SK-N-SH (cell line): ENCODE data around the gene MAPK14. TPM values are rescaled to one million over a fixed set of nuclear protein-coding genes. Genes with fewer than 3 reads are reported as not detected.

ENCODE experiments used
- CTCF ChIA-PET: fragments of 300-600, 350-600 bp; formaldehyde crosslinking; extraction: SDS; loops from one replicate; lab custom pipeline; 2021; lab: Yijun Ruan, JAX
- POLR2A ChIA-PET: fragments of 350-600 bp; sonication (Branson Sonifier 250); formaldehyde crosslinking; extraction: SDS; loops from one replicate; lab custom pipeline; 2020; ENCODE audit warnings: antibody characterized with exemption, inconsistent platforms; lab: Yijun Ruan, JAX
- DNase-seq: peaks from one replicate; pipeline ENCODE4 v3.0.0; 2012
- H2AFZ ChIP-seq: fragments of 200-600 bp; sonication (generic); 2 replicates; pipeline ENCODE4 v1.8.1; 2016; ENCODE audit warnings: antibody characterized with exemption, mild to moderate bottlenecking, low read depth
- H3F3A ChIP-seq: fragments of 200-600 bp; sonication (generic); replicated peaks from 2 replicates; pipeline ENCODE3; 2016; ENCODE audit warnings: antibody characterized with exemption, mild to moderate bottlenecking; ENCODE audit not compliant: insufficient read depth
- H3K27ac ChIP-seq, 2 experiments: fragments of 200-500 bp in 1 of 2; fragments of 200-600 bp in 1 of 2; sonication (Bioruptor generic) in 1 of 2; sonication (generic), shearing (Covaris generic) in 1 of 2; 2 replicates each; pipeline versions ENCODE4 v1.5.1 to v1.6.1; 2014 to 2016; ENCODE audit warnings: low read depth in 2 of 2, inconsistent platforms in 1 of 2, low read length in 1 of 2, mild to moderate bottlenecking in 1 of 2, mixed read lengths in 1 of 2
- H3K27me3 ChIP-seq: fragments of 200-600 bp; sonication (generic), shearing (Covaris generic); 2 replicates; pipeline ENCODE4 v1.6.1; 2016; ENCODE audit warnings: mixed run types; ENCODE audit not compliant: insufficient read depth
- H3K36me3 ChIP-seq, 2 experiments: fragments of 200-500 bp in 1 of 2; fragments of 200-600 bp in 1 of 2; sonication (Bioruptor generic) in 1 of 2; sonication (generic) in 1 of 2; replicated peaks in 1 of 2; 2 replicates each; pipeline versions ENCODE3 to v1.5.1; 2014 to 2016; ENCODE audit warnings: low read length in 1 of 2, mild to moderate bottlenecking in 1 of 2; ENCODE audit not compliant: insufficient read depth in 2 of 2, control insufficient read depth in 1 of 2
- H3K4me1 ChIP-seq, 2 experiments: fragments of 200-500 bp in 1 of 2; fragments of 200-600 bp in 1 of 2; sonication (Bioruptor generic) in 1 of 2; sonication (generic), shearing (Covaris generic) in 1 of 2; 2 replicates each; pipeline versions ENCODE4 v1.5.1 to v1.6.1; 2014 to 2016; ENCODE audit warnings: low read depth in 1 of 2, low read length in 1 of 2, mixed run types in 1 of 2; ENCODE audit not compliant: insufficient read depth in 2 of 2, control insufficient read depth in 1 of 2
- H3K4me2 ChIP-seq: fragments of 200-600 bp; sonication (generic), shearing (Covaris generic); 2 replicates; pipeline ENCODE4 v1.6.1; 2017; ENCODE audit warnings: mixed run types
- H3K4me3 ChIP-seq, 2 experiments: fragments of 200-500 bp in 1 of 2; fragments of 200-600 bp in 1 of 2; sonication (Bioruptor generic) in 1 of 2; sonication (generic), shearing (Covaris generic) in 1 of 2; 2 replicates each; pipeline versions ENCODE4 v1.5.1 to v1.8.1; 2014 to 2016; ENCODE audit warnings: low read depth in 2 of 2, inconsistent platforms in 1 of 2, low read length in 1 of 2, mild to moderate bottlenecking in 1 of 2, mixed read lengths in 1 of 2, moderate library complexity in 1 of 2
- H3K79me2 ChIP-seq: fragments of 200-600 bp; sonication (generic); 2 replicates; pipeline ENCODE4 v1.8.1; 2017; ENCODE audit warnings: mild to moderate bottlenecking; ENCODE audit not compliant: insufficient read depth
- H3K9ac ChIP-seq: fragments of 200-600 bp; sonication (generic); 2 replicates; pipeline ENCODE4 v1.6.1; 2017; ENCODE audit warnings: mixed run types
- H3K9me2 ChIP-seq: fragments of 200-600 bp; sonication (generic); 2 replicates; pipeline ENCODE4 v1.6.1; 2017; ENCODE audit warnings: mixed run types
- H3K9me3 ChIP-seq: fragments of 200-600 bp; sonication (generic); 2 replicates; pipeline ENCODE4 v1.6.1; 2017; ENCODE audit warnings: mixed run types, mild to moderate bottlenecking, moderate library complexity
- H4K20me1 ChIP-seq: fragments of 200-600 bp; sonication (generic); 2 replicates; pipeline ENCODE4 v1.6.1; 2017; ENCODE audit warnings: mild to moderate bottlenecking, mixed run types; ENCODE audit not compliant: insufficient read depth
- CHD2 ChIP-seq: fragments of 150-350 bp; IDR thresholded peaks from 2 replicates; pipeline ENCODE4 v1.6.1; 2018; ENCODE audit warnings: low read length; ENCODE audit not compliant: partially characterized antibody
- FOXJ3 ChIP-seq: sonication (generic); formaldehyde crosslinking; IDR thresholded peaks from 2 replicates; pipeline ENCODE4 v1.5.1; 2020; ENCODE audit warnings: mild to moderate bottlenecking, missing genetic modification reagents
- FOXM1 ChIP-seq: IDR thresholded peaks from 2 replicates; pipeline ENCODE4 v1.4.0; 2012; ENCODE audit warnings: low read depth, mild to moderate bottlenecking
- GATA2 ChIP-seq: sonication (generic); formaldehyde crosslinking; IDR thresholded peaks from 2 replicates; pipeline ENCODE4 v1.5.0; 2020; ENCODE audit warnings: mild to moderate bottlenecking, missing genetic modification reagents
- MEF2A ChIP-seq: IDR thresholded peaks from 2 replicates; pipeline ENCODE4 v1.4.0; 2012; ENCODE audit warnings: low read depth, borderline replicate concordance
- NFIC ChIP-seq: IDR thresholded peaks from 2 replicates; pipeline ENCODE4 v1.4.0; 2012; ENCODE audit warnings: borderline replicate concordance
- NRF1 ChIP-seq: IDR thresholded peaks from 2 replicates; pipeline ENCODE4 v1.6.1; 2012; ENCODE audit warnings: low read depth, mild to moderate bottlenecking, low read length
- POLR2AphosphoS5 ChIP-seq: IDR thresholded peaks from 2 replicates; pipeline ENCODE4 v1.6.1; 2012; ENCODE audit warnings: low read depth, low read length
- RAD21 ChIP-seq: IDR thresholded peaks from 2 replicates; pipeline ENCODE4 v1.6.1; 2012; ENCODE audit warnings: mild to moderate bottlenecking, low read length
- RCOR1 ChIP-seq: fragments of 150-350 bp; IDR thresholded peaks from 2 replicates; pipeline ENCODE4 v1.6.1; 2017; ENCODE audit warnings: antibody characterized with exemption, low read length
- RFX5 ChIP-seq: IDR thresholded peaks from 2 replicates; pipeline ENCODE4 v1.6.1; 2012; ENCODE audit warnings: mild to moderate bottlenecking, improper control_type of control experiment, low read length
- RXRA ChIP-seq: IDR thresholded peaks from 2 replicates; pipeline ENCODE4 v1.4.0; 2012; ENCODE audit warnings: low read depth, mild to moderate bottlenecking, borderline replicate concordance
- SIN3A ChIP-seq: IDR thresholded peaks from 2 replicates; pipeline ENCODE4 v1.6.1; 2012; ENCODE audit warnings: low read depth, mild to moderate bottlenecking, low read length, moderate library complexity, borderline replicate concordance
- SMC3 ChIP-seq: IDR thresholded peaks from 2 replicates; pipeline ENCODE4 v1.6.1; 2012; ENCODE audit warnings: low read depth, low read length, improper control_type of control experiment
- TAF1 ChIP-seq: IDR thresholded peaks from 2 replicates; pipeline ENCODE4 v1.6.1; 2012; ENCODE audit warnings: low read depth, mild to moderate bottlenecking, low read length, moderate library complexity, borderline replicate concordance
- WGBS: methylation state at CpG from one replicate; pipeline ENCODE4 v1.1.6; 2017; ENCODE audit warnings: low lambda C conversion rate; 5-methylcytosine and 5-hydroxymethylcytosine counted together
- polyA plus RNA-seq, 3 experiments: library from polyadenylated mRNA; depleted of rRNA; stranded (reverse); fragments of >200 nt; gene quantifications; 2 replicates each; pipeline ENCODE4 v1.2.3, GENCODE V29; 2012
- TF ChIP-seq, protein P1 (sequence below): IDR thresholded peaks from 2 replicates; pipeline ENCODE4 v1.4.0; 2012; ENCODE audit warnings: low read depth, borderline replicate concordance
- TF ChIP-seq, protein P2 (sequence below): IDR thresholded peaks from 2 replicates; pipeline ENCODE4 v1.6.1; 2012; ENCODE audit warnings: mild to moderate bottlenecking, low read depth, low read length, moderate library complexity
- TF ChIP-seq, protein P3 (sequence below): fragments of 150-350 bp; IDR thresholded peaks from 2 replicates; pipeline ENCODE4 v1.6.1; 2016; ENCODE audit warnings: mild to moderate bottlenecking, low read depth, low read length

The MAPK14 gene
- polyA plus RNA-seq, 1 of the 3 experiments (the other 2 are of a cell fraction), result 19.8 TPM

DNA sequence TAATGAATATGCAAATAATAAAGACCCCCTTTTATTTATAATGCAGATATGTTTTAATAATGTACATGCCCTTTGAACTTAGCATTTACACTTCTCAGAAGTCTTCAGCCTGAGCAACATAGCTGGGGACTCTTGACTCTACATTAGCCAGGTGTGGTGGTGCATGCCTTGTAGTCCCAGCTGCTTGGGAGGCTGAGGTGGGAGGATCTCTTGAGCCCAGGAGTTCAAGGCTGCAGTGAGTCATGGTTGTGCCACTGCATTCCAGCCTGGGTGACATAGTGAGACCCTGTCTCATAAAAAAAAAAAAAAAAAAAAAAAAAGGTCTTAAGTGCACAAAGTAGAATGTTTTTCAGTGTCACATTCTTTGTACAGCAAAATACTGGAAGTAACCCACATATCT is 85.4 kb downstream of the MAPK14 start:
- Histone ChIP-seq H3K27me3 (no peaks in the 10 kb centered on the region), H3K4me2 (no peak overlapping the region), H3K4me1 (peaks cover 0 to 24% of the 10 kb centered on the region in 2 experiments; a peak in 2 of 4 replicates), H3K79me2 (no peaks in the 10 kb centered on the region), H3K27ac (no peak overlapping the region), H3K36me3 (peaks cover 27 to 34% of the 10 kb centered on the region in 2 experiments), H3K9me3 (no peaks in the 10 kb centered on the region), H3K9ac (no peak overlapping the region), H2AFZ (no peak overlapping the region), H4K20me1 (no peaks in the 10 kb centered on the region), H3F3A (peaks cover 8% of the 10 kb centered on the region), H3K4me3 (no peak overlapping the region), H3K9me2 (no peaks in the 10 kb centered on the region)
- POLR2A ChIA-PET, result no interaction called here
- DNase-seq, result no peak
- no peak for TF ChIP-seq FOXM1
- TF ChIP-seq, protein P1, sequence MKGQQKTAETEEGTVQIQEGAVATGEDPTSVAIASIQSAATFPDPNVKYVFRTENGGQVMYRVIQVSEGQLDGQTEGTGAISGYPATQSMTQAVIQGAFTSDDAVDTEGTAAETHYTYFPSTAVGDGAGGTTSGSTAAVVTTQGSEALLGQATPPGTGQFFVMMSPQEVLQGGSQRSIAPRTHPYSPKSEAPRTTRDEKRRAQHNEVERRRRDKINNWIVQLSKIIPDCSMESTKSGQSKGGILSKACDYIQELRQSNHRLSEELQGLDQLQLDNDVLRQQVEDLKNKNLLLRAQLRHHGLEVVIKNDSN, result no peak
- TF ChIP-seq, protein P2, sequence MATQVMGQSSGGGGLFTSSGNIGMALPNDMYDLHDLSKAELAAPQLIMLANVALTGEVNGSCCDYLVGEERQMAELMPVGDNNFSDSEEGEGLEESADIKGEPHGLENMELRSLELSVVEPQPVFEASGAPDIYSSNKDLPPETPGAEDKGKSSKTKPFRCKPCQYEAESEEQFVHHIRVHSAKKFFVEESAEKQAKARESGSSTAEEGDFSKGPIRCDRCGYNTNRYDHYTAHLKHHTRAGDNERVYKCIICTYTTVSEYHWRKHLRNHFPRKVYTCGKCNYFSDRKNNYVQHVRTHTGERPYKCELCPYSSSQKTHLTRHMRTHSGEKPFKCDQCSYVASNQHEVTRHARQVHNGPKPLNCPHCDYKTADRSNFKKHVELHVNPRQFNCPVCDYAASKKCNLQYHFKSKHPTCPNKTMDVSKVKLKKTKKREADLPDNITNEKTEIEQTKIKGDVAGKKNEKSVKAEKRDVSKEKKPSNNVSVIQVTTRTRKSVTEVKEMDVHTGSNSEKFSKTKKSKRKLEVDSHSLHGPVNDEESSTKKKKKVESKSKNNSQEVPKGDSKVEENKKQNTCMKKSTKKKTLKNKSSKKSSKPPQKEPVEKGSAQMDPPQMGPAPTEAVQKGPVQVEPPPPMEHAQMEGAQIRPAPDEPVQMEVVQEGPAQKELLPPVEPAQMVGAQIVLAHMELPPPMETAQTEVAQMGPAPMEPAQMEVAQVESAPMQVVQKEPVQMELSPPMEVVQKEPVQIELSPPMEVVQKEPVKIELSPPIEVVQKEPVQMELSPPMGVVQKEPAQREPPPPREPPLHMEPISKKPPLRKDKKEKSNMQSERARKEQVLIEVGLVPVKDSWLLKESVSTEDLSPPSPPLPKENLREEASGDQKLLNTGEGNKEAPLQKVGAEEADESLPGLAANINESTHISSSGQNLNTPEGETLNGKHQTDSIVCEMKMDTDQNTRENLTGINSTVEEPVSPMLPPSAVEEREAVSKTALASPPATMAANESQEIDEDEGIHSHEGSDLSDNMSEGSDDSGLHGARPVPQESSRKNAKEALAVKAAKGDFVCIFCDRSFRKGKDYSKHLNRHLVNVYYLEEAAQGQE, result no peak
- TF ChIP-seq RXRA, result no peak
- TF ChIP-seq, protein P3, sequence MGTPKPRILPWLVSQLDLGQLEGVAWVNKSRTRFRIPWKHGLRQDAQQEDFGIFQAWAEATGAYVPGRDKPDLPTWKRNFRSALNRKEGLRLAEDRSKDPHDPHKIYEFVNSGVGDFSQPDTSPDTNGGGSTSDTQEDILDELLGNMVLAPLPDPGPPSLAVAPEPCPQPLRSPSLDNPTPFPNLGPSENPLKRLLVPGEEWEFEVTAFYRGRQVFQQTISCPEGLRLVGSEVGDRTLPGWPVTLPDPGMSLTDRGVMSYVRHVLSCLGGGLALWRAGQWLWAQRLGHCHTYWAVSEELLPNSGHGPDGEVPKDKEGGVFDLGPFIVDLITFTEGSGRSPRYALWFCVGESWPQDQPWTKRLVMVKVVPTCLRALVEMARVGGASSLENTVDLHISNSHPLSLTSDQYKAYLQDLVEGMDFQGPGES, result no peak
- TF ChIP-seq RFX5, result no peak
- no peak for TF ChIP-seq MEF2A
- TF ChIP-seq POLR2AphosphoS5, result no peak
- TF ChIP-seq SMC3, result no peak
- no peak for TF ChIP-seq FOXJ3 (CRISPR knock-in tag)
- TF ChIP-seq RAD21, result no peak
- no peak for TF ChIP-seq RCOR1
- TF ChIP-seq NFIC, result no peak
- TF ChIP-seq CHD2, result no peak
- CTCF ChIA-PET, result interaction anchor here (0.6 to 1.8 kb wide), 4 partner anchors 11 to 228 kb away, joined by 3 to 7 read pairs (median 4); no protein-coding TSS in a partner anchor

DNA sequence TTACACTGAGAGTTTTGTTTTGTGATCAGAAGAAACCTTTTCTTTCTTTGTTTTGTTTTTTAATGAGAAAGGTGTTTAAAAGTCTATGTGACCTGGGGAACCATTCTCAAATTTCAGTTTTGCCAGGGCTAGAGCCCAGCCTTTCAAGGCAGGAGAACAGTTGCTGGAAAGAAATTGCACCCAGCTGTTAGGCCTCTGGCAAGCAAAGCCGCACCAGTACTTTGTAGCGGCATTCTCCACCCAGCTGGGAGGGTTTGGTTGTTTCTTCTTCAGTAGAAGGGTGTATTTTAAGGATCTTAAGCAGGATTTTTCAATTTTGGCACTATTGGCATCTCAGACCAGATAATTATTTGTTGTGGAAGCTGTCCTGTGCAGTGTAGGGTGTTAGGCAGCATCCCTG is 86.1 kb downstream of the MAPK14 start:
- Histone ChIP-seq H3K4me2 (no peak overlapping the region), H3K9me3 (no peaks in the 10 kb centered on the region), H3K9me2 (no peaks in the 10 kb centered on the region), H2AFZ (no peak overlapping the region), H3K79me2 (no peaks in the 10 kb centered on the region), H3K36me3 (peaks cover 27% of the 10 kb centered on the region in 2 experiments), H3K27me3 (no peaks in the 10 kb centered on the region), H3K4me1 (peaks cover 0 to 29% of the 10 kb centered on the region in 2 experiments; a peak in 2 of 4 replicates), H3K27ac (no peak overlapping the region; a peak in 1 of 4 replicates), H3K9ac (no peak overlapping the region), H3F3A (peaks cover 8% of the 10 kb centered on the region), H3K4me3 (no peak overlapping the region), H4K20me1 (no peaks in the 10 kb centered on the region)
- no peak for DNase-seq
- ChIA-PET CTCF (interaction anchor here (1.6 kb wide), 1 partner anchor 86 kb away, joined by 3 read pairs; the partner anchor contains the start of gene MAPK14), POLR2A (no interaction called here)
- no peak for TF ChIP-seq TAF1
- TF ChIP-seq GATA2 (CRISPR knock-in tag), result no peak
- TF ChIP-seq RCOR1, result no peak
- TF ChIP-seq FOXM1, result no peak
- no peak for TF ChIP-seq NRF1
- TF ChIP-seq SIN3A, result no peak
- 75% methylated on average over 2 of the region's 2 CpGs for WGBS
